HG03521 (cell line): Measurements from ENCODE around the gene NRXN3.

Experiments
- ATAC-seq: cut with Tn5 transposase; IDR thresholded peaks from one replicate; pipeline ENCODE4 v1.9.1; 2021; ENCODE audit warnings: mild to moderate bottlenecking, moderate library complexity; ENCODE audit not compliant: unreplicated experiment

NRXN3 gene

GRCh38 chr14:79256380-79256779 lies 1086.2 kb downstream of the NRXN3 start:
- ATAC-seq, result no peak

GRCh38 chr14:79260406-79260805 lies 1090.2 kb downstream of the NRXN3 start:
- no peak for ATAC-seq

GRCh38 chr14:79265366-79265946 lies 1095.3 kb downstream of the NRXN3 start:
- no peak for ATAC-seq

GRCh38 chr14:79270361-79270760 lies 1100.2 kb downstream of the NRXN3 start:
- ATAC-seq, result no peak

- no peak for ATAC-seq
Observed at GRCh38 chr14:79271122-79271521, 1100.9 kb downstream of the NRXN3 start.

GRCh38 chr14:79274641-79275291 lies 1104.6 kb downstream of the NRXN3 start:
- no peak for ATAC-seq

GRCh38 chr14:79275292-79275655 lies 1105.1 kb downstream of the NRXN3 start:
- ATAC-seq, result no peak

GRCh38 chr14:79278286-79278797 lies 1108.2 kb downstream of the NRXN3 start:
- no peak for ATAC-seq

- no peak for ATAC-seq
Observed at GRCh38 chr14:79278798-79279644, 1108.8 kb downstream of the NRXN3 start.

GRCh38 chr14:79279645-79280597 lies 1109.7 kb downstream of the NRXN3 start:
- no peak for ATAC-seq

GRCh38 chr14:79281244-79282152 lies 1111.3 kb downstream of the NRXN3 start:
- ATAC-seq, result no peak

- no peak for ATAC-seq
Observed at GRCh38 chr14:79284621-79285020, 1114.4 kb downstream of the NRXN3 start.

- ATAC-seq, result no peak
Observed at GRCh38 chr14:79285263-79285662, 1115.1 kb downstream of the NRXN3 start.

- ATAC-seq, result no peak
Observed at GRCh38 chr14:79287976-79288375, 1117.8 kb downstream of the NRXN3 start.

- ATAC-seq, result no peak
Observed at GRCh38 chr14:79293482-79294177, 1123.5 kb downstream of the NRXN3 start.

GRCh38 chr14:79294499-79294898 lies 1124.3 kb downstream of the NRXN3 start:
- no peak for ATAC-seq

GRCh38 chr14:79295385-79295784 lies 1125.2 kb downstream of the NRXN3 start:
- ATAC-seq, result no peak

GRCh38 chr14:79298373-79298772 lies 1128.2 kb downstream of the NRXN3 start:
- no peak for ATAC-seq

GRCh38 chr14:79299162-79299561 lies 1129.0 kb downstream of the NRXN3 start:
- no peak for ATAC-seq
